GM23338 (cell line): Measurements from ENCODE around the gene AP3D1.

Source experiments
- EZH2phosphoT487 ChIP-seq: fragments of 200-600 bp; sonication (generic); IDR thresholded peaks from one replicate; pipeline ENCODE4 v1.8.1; 2018; ENCODE audit warnings: antibody characterized with exemption; ENCODE audit not compliant: unreplicated experiment
- ZNF331 ChIP-seq: fragments of 250-450 bp; sonication (Bioruptor Pico); IDR thresholded peaks from 2 replicates; pipeline ENCODE4 v1.5.0; 2020; ENCODE audit warnings: low read depth, mild to moderate bottlenecking, moderate library complexity
- TF ChIP-seq, protein P1 (sequence below), 2 experiments: fragments of 200-600 bp in 1 of 2; sonication (generic) in 1 of 2; conservative IDR thresholded peaks; 2 replicates each; pipeline versions ENCODE4 v1.5.1 to v1.6.1; 2016 to 2017; ENCODE audit warnings: antibody characterized with exemption in 2 of 2, low read depth in 2 of 2, mild to moderate bottlenecking in 2 of 2, moderate library complexity in 1 of 2

DNA sequence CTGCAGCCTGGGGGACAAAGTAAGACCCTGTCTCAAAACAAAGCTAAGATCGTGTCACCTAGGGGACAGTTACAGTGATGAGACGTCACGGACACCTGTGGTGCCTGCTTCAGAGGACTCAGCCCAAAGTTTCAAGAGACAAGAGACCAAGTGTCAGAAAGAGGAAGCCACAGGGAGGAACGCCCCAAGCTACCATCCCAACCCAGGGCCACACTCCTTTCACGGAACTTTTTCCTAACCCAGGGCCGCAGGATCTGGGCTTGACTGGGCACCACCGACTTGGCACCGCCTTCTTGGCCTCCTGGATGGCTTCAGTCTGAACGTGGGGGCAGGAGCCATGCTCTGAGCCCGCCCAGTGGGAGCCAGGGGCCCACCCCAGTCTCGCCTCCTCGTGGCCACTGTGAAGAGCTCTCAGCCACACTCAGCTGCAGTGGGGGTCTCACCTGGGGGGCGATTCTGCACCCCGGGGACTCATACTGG, 63.7 kb downstream of the AP3D1 start:
- TF ChIP-seq, protein P1, sequence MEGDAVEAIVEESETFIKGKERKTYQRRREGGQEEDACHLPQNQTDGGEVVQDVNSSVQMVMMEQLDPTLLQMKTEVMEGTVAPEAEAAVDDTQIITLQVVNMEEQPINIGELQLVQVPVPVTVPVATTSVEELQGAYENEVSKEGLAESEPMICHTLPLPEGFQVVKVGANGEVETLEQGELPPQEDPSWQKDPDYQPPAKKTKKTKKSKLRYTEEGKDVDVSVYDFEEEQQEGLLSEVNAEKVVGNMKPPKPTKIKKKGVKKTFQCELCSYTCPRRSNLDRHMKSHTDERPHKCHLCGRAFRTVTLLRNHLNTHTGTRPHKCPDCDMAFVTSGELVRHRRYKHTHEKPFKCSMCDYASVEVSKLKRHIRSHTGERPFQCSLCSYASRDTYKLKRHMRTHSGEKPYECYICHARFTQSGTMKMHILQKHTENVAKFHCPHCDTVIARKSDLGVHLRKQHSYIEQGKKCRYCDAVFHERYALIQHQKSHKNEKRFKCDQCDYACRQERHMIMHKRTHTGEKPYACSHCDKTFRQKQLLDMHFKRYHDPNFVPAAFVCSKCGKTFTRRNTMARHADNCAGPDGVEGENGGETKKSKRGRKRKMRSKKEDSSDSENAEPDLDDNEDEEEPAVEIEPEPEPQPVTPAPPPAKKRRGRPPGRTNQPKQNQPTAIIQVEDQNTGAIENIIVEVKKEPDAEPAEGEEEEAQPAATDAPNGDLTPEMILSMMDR (conservative IDR thresholded peaks at IDR 0.05; ENCODE audit: low read depth in 2 of 2), result no peak; a peak in 1 of 4 replicates
- no peak for TF ChIP-seq EZH2phosphoT487
- TF ChIP-seq ZNF331 (CRISPR knock-in tag), result no peak
